ENCODE data around the gene DOHH.

- TF ChIP-seq CTCF (IDR thresholded peaks at IDR 0.05; ENCODE audit: low read depth, low read length) (no peak), POLR2A (IDR thresholded peaks at IDR 0.05; ENCODE audit: extremely low read depth, insufficient read length) (peak; percentile 16), MYC (IDR thresholded peaks at IDR 0.05; ENCODE audit: low read depth, low read length) (no peak)
Observed at GRCh38 chr19:3545669-3546034, 45.2 kb upstream of the DOHH start.
